WI38 (cell line): ENCODE measurements around the gene MCU.

Source experiments
- H3K4me3 ChIP-seq: 2 replicates; pipeline ENCODE4 v1.5.1; 2011; ENCODE audit warnings: low read depth, mild to moderate bottlenecking, control low read depth, low read length
- CTCF ChIP-seq: IDR thresholded peaks from 2 replicates; pipeline ENCODE4 v1.5.1; 2012; ENCODE audit warnings: low read depth, mild to moderate bottlenecking, control low read depth, low read length

MCU gene

DNA sequence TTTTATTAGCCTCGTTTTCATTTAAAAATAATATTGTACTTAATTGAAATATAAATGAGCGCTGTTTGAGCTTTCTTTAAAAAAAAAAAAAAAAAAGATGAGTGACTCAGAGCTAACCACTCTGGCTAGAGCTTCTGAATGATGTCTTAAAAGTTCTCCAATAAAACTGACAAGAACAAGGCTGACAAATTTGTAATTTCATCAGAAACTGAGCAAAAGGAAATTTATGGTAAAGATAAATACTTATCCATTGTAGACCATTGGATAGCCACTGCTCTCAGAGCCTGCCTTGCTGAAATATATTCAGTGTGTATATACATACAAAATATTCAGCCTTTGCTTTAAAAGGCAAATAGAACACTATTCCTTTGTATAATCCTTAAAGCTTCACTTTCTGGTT is 110.4 kb downstream of the MCU start:
- H3K4me3 ChIP-seq: peak overlapping the region; percentile 21; the same call in 1 of the 2 replicates
- TF ChIP-seq CTCF: no peak

GRCh38 chr10:72802763-72803505 is 111.0 kb downstream of the MCU start:
- no peak for TF ChIP-seq CTCF
- peak overlapping the region; percentile 21; the same call in 1 of the 2 replicates for H3K4me3 ChIP-seq

- no peak for TF ChIP-seq CTCF
These were observed 116.1 kb downstream of the MCU start for GRCh38 chr10:72808001-72808400.

DNA sequence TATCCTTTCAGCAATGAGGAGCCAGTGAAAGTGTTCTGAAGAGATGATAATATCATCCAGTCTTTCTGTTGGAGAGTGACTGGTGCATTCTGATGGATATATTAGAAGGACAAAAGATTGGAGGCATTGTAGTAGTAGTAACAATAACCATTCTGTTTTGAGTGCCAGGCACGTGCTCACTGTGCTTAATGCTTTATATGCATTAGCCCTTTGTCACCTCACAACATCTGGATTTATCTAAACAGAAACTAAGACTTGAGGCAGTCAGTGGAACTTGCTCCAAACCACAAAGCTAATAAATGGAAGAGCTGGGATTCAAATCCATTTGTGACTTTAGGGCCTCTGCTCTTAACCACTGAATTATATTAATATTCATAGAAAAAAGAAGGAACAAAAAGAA is 117.1 kb downstream of the MCU start:
- H3K4me3 ChIP-seq: no peak overlapping the region
- TF ChIP-seq CTCF: no peak

More at GRCh38 chr10:72808001-72808400, 116.1 kb downstream of the MCU start:
- no peak overlapping the region for H3K4me3 ChIP-seq

GRCh38 chr10:72810976-72811375 is 119.0 kb downstream of the MCU start:
- TF ChIP-seq CTCF: no peak
- no peak overlapping the region for H3K4me3 ChIP-seq

- no peak overlapping the region for H3K4me3 ChIP-seq
- TF ChIP-seq CTCF: no peak
These were observed 120.4 kb downstream of the MCU start for GRCh38 chr10:72812415-72812752.

DNA sequence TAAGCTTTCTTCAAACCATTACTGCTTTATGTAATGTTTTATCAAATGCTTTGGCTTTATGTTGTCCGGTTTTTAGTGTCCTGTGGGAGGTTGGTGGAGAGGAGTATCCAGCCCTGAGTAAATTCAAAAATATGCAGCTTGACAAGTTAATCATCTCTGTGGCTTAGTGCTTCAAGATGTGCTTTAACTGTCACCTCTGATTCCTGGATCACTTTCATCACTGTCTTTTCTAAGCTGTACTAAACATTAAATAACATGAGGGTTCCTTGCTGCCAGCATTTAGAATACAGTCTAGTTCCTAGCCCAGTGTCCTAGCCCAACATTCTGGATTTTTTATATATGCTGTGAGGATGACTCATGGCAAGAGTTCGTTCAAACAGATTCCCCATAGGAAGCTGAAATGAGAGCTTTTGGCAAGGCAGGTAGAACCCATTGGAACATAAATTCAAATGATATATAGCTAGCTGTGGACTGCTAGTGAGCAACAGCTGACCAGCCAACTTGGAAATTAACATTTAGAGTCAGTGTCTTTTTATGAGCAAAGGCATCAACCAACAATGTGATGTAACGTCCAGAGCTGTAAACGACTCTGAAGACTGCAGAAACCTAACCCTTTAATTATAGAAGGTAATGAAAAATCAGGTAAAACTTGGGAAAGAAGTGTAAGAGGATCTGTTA is 120.9 kb downstream of the MCU start:
- TF ChIP-seq CTCF: no peak

More for the DNA sequence above, 120.9 kb downstream of the MCU start:
- H3K4me3 ChIP-seq: no peak overlapping the region
